Measurements from ENCODE around the gene TBC1D4. TPM values are rescaled to one million over a fixed set of nuclear protein-coding genes. Genes with fewer than 3 reads are reported as not detected.

TBC1D4 gene
- total and polyA plus RNA-seq, 2 experiments from 2014 or later: 18.7 to 38.2 TPM

DNA sequence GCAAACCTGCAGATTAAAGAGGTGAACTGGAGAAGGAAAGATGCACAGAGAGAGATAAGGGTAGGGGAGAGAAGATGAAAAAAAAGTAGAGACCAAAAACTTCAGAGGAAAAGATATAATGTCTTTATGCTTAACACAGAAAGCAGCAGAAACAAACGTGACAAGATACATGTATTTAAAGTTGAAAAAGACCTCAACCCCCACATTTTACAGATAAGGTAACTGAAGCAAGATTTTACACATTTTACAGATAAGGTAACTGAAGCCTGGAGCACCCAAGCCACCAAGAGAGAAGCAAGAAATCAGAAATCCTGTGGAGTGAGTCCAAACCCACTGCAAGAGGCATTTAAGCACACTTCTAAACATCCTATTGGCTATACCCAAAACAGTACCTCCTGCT lies 185.3 kb downstream of the TBC1D4 start:
- Mint-ChIP-seq H3K9me3 (no peaks in the 10 kb centered on the region), H3K36me3 (ENCODE audit: low read depth) (no peaks in the 10 kb centered on the region), H3K4me1 (peaks cover 10% of the 10 kb centered on the region), H3K27ac (no peak overlapping the region), H3K4me3 (no peak overlapping the region), H3K27me3 (ENCODE audit: insufficient read depth, low read depth, poor library complexity) (no peaks in the 10 kb centered on the region)
- no peaks in the 10 kb centered on the region for H3K79me2 ChIP-seq (replicated peaks; ENCODE audit: insufficient read depth)
- DNase-seq (ENCODE audit: low spot score) (no peak), ATAC-seq (no peak)
- TF ChIP-seq STAT1 (IDR thresholded peaks at IDR 0.05; ENCODE audit: unreplicated experiment) (no peak), ZNF114 (CRISPR knock-in tag; IDR thresholded peaks at IDR 0.05) (no peak), NANOG (IDR thresholded peaks at IDR 0.05; ENCODE audit: borderline replicate concordance) (no peak), REST (IDR thresholded peaks at IDR 0.05; ENCODE audit: unreplicated experiment) (no peak), CREB1 (CRISPR knock-in tag; IDR thresholded peaks at IDR 0.05; ENCODE audit: low read depth) (no peak)
- H4K20me1 ChIP-seq (replicated peaks; ENCODE audit: insufficient read depth): 0 out of 2 replicates have a peak, but pooled peaks cover 4% of the 10 kb centered on the region
- H3K4me3 ChIP-seq: no peak overlapping the region
- no peak overlapping the region for H3K4me2 ChIP-seq
- no peaks in the 10 kb centered on the region for H3F3A ChIP-seq (replicated peaks; ENCODE audit: low read depth)
- no peaks in the 10 kb centered on the region for H3K9me2 ChIP-seq (ENCODE audit: insufficient read depth)
- H3K27me3 ChIP-seq (ENCODE audit: insufficient read depth): no peaks in the 10 kb centered on the region
- no peak overlapping the region for H3K27ac ChIP-seq (ENCODE audit: low read depth)
- H2AFZ ChIP-seq: no peak overlapping the region
- H3K4me1 ChIP-seq (ENCODE audit: insufficient read depth): peaks cover 18% of the 10 kb centered on the region
- H3K36me3 ChIP-seq (ENCODE audit: insufficient read depth): no peaks in the 10 kb centered on the region

DNA sequence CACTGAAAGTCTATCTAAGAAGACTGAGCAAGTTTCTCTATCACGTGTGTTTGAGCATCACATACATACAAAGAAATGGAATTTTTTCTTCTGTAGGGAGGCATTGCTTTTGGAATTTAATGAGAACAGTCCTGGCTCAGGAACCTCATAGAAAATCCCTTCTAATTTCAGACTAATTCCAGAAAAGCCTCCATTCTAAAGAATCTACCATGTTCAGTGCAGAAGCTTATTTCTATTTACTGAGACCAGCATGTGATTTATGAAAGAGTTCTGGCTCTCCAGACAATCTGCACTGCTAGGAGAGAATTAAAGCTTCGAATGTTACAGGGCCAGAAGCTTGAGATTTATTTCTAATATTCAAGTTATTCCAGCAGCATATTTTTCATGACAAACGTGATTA lies 186.8 kb downstream of the TBC1D4 start:
- ATAC-seq: no peak
- Histone ChIP-seq H3K4me2 (no peak overlapping the region), H3K79me2 (replicated peaks; ENCODE audit: insufficient read depth) (no peaks in the 10 kb centered on the region), H2AFZ (no peak overlapping the region), H3K4me1 (ENCODE audit: insufficient read depth) (peaks cover 18% of the 10 kb centered on the region), H3F3A (replicated peaks; ENCODE audit: low read depth) (no peaks in the 10 kb centered on the region), H4K20me1 (replicated peaks; ENCODE audit: insufficient read depth) (0 out of 2 replicates have a peak, but pooled peaks cover 5% of the 10 kb centered on the region), H3K36me3 (ENCODE audit: insufficient read depth) (no peaks in the 10 kb centered on the region), H3K27ac (ENCODE audit: low read depth) (no peak overlapping the region), H3K4me3 (no peak overlapping the region), H3K9me2 (ENCODE audit: insufficient read depth) (no peaks in the 10 kb centered on the region), H3K27me3 (ENCODE audit: insufficient read depth) (no peaks in the 10 kb centered on the region)
- Mint-ChIP-seq H3K4me1 (peaks cover 10% of the 10 kb centered on the region), H3K27me3 (ENCODE audit: insufficient read depth, low read depth, poor library complexity) (no peaks in the 10 kb centered on the region), H3K9me3 (no peaks in the 10 kb centered on the region), H3K36me3 (ENCODE audit: low read depth) (no peaks in the 10 kb centered on the region), H3K4me3 (no peak overlapping the region), H3K27ac (no peak overlapping the region)
- DNase-seq (ENCODE audit: low spot score): no peak
- TF ChIP-seq, protein P1, sequence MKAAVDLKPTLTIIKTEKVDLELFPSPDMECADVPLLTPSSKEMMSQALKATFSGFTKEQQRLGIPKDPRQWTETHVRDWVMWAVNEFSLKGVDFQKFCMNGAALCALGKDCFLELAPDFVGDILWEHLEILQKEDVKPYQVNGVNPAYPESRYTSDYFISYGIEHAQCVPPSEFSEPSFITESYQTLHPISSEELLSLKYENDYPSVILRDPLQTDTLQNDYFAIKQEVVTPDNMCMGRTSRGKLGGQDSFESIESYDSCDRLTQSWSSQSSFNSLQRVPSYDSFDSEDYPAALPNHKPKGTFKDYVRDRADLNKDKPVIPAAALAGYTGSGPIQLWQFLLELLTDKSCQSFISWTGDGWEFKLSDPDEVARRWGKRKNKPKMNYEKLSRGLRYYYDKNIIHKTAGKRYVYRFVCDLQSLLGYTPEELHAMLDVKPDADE (IDR thresholded peaks at IDR 0.05): no peak
- TF ChIP-seq, protein P2, sequence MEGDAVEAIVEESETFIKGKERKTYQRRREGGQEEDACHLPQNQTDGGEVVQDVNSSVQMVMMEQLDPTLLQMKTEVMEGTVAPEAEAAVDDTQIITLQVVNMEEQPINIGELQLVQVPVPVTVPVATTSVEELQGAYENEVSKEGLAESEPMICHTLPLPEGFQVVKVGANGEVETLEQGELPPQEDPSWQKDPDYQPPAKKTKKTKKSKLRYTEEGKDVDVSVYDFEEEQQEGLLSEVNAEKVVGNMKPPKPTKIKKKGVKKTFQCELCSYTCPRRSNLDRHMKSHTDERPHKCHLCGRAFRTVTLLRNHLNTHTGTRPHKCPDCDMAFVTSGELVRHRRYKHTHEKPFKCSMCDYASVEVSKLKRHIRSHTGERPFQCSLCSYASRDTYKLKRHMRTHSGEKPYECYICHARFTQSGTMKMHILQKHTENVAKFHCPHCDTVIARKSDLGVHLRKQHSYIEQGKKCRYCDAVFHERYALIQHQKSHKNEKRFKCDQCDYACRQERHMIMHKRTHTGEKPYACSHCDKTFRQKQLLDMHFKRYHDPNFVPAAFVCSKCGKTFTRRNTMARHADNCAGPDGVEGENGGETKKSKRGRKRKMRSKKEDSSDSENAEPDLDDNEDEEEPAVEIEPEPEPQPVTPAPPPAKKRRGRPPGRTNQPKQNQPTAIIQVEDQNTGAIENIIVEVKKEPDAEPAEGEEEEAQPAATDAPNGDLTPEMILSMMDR (conservative IDR thresholded peaks at IDR 0.05; ENCODE audit: low read depth in 2 of 2): no peak
- TF ChIP-seq ZNF114 (CRISPR knock-in tag; IDR thresholded peaks at IDR 0.05) (no peak), NANOG (IDR thresholded peaks at IDR 0.05; ENCODE audit: borderline replicate concordance) (no peak), EZH2 (IDR thresholded peaks at IDR 0.05; ENCODE audit: low read depth, unreplicated experiment) (no peak), JUNB (IDR thresholded peaks at IDR 0.05; ENCODE audit: unreplicated experiment) (no peak), ZNF462 (CRISPR knock-in tag; IDR thresholded peaks at IDR 0.05) (no peak)
